Upper lobe of left lung (tissue), 4 donors: ENCODE measurements around the gene INTS6.

ENCODE experiments used
- POLR2A ChIP-seq, 4 donors: fragments of 450-650 bp; IDR thresholded peaks; one replicate each; pipeline ENCODE4 v1.5.1; 2016 to 2017; ENCODE audit warnings: antibody characterized with exemption in 4 of 4, mild to moderate bottlenecking in 2 of 4
- TF ChIP-seq, protein P1 (sequence below), 6 experiments: fragments of 450-650 bp in 4 of 6; fragments of 200-600 bp in 2 of 6; sonication (generic) in 2 of 6; IDR thresholded peaks; one replicate each; pipeline ENCODE4 v1.5.1; 2016 to 2019; ENCODE audit warnings: antibody characterized with exemption in 6 of 6

DNA sequence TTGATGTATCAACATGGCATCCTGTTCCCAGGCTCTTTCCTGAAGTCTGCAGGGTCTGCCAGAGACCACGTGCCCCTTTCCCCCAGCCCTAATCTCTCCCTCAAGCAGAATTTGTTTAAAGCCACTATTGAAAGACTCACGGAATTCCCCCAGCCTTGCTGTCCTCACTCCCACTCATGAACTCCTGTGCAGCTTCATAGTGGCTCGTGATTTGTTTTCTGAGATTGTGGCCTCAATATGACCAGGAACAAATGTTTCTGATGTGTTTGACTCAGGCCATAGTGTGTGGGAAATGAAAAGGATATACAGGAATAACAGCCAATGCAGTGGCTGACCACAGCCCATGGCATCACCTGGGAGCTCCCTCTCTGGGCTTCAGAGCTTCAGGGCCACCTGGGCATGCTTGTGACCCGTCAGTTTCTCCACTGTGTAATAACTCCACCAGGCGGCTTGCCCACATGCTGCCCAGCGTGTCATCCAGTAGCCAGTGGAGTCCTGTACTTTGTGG lies 121.4 kb downstream of the INTS6 start:
- TF ChIP-seq, protein P1, sequence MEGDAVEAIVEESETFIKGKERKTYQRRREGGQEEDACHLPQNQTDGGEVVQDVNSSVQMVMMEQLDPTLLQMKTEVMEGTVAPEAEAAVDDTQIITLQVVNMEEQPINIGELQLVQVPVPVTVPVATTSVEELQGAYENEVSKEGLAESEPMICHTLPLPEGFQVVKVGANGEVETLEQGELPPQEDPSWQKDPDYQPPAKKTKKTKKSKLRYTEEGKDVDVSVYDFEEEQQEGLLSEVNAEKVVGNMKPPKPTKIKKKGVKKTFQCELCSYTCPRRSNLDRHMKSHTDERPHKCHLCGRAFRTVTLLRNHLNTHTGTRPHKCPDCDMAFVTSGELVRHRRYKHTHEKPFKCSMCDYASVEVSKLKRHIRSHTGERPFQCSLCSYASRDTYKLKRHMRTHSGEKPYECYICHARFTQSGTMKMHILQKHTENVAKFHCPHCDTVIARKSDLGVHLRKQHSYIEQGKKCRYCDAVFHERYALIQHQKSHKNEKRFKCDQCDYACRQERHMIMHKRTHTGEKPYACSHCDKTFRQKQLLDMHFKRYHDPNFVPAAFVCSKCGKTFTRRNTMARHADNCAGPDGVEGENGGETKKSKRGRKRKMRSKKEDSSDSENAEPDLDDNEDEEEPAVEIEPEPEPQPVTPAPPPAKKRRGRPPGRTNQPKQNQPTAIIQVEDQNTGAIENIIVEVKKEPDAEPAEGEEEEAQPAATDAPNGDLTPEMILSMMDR (IDR thresholded peaks at IDR 0.05): no peak
- TF ChIP-seq POLR2A (IDR thresholded peaks at IDR 0.05): no peak
